Activated naive CD8-positive, alpha-beta T cell treated with anti-CD3 and anti-CD28 coated beads, Interleukin-2, amount 10 ng/mL, durations not matched to agents 7 days and 5 days (primary cell): ENCODE data around the gene CMAS. TPM values are rescaled to one million over a fixed set of nuclear protein-coding genes. Genes with fewer than 3 reads are reported as not detected.
A peak's percentile ranks its signal among the peaks of the same experiment; 100 is the strongest.
"Not testable (repeated sequence)": the region's sequence is repeated elsewhere in the genome, so short reads cannot be mapped to it uniquely, and the experiment has no call there.

Experiments used
- ATAC-seq: fragments of 150-1000 bp; cut with Tn5 transposase; one replicate; pipeline ENCODE4 v1.10.0; 2021; ENCODE audit warnings: low read depth, moderate library complexity
- POLR2A ChIA-PET: fragments of 350-600 bp; sonication (Branson Sonifier 250); formaldehyde crosslinking; loops from one replicate; lab custom pipeline; 2021; ENCODE audit warnings: antibody characterized with exemption; lab: Charles Lee
- DNase-seq: peaks from one replicate; pipeline ENCODE4 v3.0.0; 2021
- H3K27ac Mint-ChIP-seq: one replicate; pipeline ENCODE4 v1.8.0; 2022; ENCODE audit warnings: mild to moderate bottlenecking, mixed read lengths
- H3K27me3 Mint-ChIP-seq: one replicate; pipeline ENCODE4 v1.8.0; 2022; ENCODE audit warnings: mild to moderate bottlenecking, moderate library complexity, mixed read lengths
- H3K36me3 Mint-ChIP-seq: one replicate; pipeline ENCODE4 v1.8.0; 2021; ENCODE audit warnings: mild to moderate bottlenecking, mixed read lengths
- H3K4me1 Mint-ChIP-seq: one replicate; pipeline ENCODE4 v1.8.0; 2021; ENCODE audit warnings: mixed read lengths
- H3K4me3 Mint-ChIP-seq: one replicate; pipeline ENCODE4 v1.8.0; 2022; ENCODE audit warnings: mild to moderate bottlenecking, moderate library complexity, mixed read lengths
- H3K9me3 Mint-ChIP-seq: one replicate; pipeline ENCODE4 v1.8.0; 2021; ENCODE audit warnings: mixed read lengths
- total RNA-seq, 2 experiments: library from RNA; stranded (reverse); gene quantifications; one replicate each; pipeline ENCODE4 v1.2.3, GENCODE V29; 2021

Gene CMAS
- 10 to 100 TPM; 33.9 to 34.4 TPM for total RNA-seq

DNA sequence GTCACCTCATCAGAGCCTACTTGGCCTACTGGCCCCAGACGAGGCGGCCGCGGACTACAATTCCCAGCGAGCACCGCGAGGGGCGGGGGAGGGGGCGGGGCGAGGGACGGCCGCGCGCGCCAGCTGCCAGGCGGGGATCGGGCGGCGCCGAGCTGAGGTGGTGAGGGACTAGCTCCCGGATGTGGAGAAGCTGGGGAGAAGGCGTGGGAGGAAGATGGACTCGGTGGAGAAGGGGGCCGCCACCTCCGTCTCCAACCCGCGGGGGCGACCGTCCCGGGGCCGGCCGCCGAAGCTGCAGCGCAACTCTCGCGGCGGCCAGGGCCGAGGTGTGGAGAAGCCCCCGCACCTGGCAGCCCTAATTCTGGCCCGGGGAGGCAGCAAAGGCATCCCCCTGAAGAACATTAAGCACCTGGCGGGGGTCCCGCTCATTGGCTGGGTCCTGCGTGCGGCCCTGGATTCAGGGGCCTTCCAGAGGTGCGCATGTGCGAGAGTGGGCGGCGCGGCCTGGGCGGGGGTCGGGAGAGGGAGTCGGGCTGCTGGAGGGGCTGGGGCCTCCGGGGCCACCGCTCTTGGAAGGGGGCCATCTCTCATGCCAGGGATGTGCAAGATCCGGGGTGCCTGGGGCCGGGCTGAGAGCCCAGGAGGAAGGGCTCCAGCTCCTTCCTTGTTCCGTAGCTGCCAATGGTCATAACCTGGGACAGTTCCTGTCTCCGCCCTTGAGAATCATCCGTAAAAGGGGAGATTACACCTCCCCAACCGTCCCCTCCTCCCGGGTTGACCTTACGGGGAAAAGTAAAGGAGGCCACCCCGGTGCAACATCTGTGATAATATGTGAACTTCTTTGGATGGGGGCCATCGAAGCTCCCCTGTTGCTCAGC lies at the start of gene CMAS:
CMAS (plus strand) TSS at position 129 of the 878 bp plus-strand sequence; CDS start at position 215, 86 bp downstream.
- Mint-ChIP-seq H3K27me3 (no peaks in the 10 kb centered on the region), H3K4me3 (peak within 1 kb of the TSS; percentile 95), H3K27ac (peak within 1 kb of the TSS; percentile 85), H3K9me3 (no peaks in the 10 kb centered on the region), H3K36me3 (peaks cover 11% of the 10 kb centered on the region), H3K4me1 (peaks cover 25% of the 10 kb centered on the region)
- POLR2A ChIA-PET: interaction anchor here (0.9 kb wide), 1 partner anchor 118 kb away, joined by 4 read pairs; no protein-coding TSS in a partner anchor
- DNase-seq (peak; percentile 77), ATAC-seq (peak; percentile 83)

DNA sequence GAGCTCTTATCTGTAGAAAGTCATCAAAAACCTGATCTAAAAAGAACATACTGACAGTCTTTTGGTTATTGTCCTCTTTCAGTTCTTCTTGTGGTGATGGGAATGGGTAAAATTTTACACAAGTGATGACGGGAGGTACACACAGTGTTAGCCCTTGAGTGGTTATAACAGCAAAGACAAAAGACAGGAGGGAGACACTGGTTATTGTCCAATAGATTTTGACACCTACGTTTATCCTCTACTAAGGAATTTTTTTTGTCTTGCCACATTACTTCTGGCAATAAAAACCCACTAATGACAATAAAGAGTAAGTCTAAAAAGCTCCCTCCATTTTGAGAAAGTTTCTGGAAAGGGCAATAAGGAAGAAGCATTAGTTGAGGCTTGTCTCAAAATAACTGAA lies 47.7 kb upstream of the CMAS start:
- H3K9me3 Mint-ChIP-seq: no peaks in the 10 kb centered on the region
- no peak for ATAC-seq
- H3K4me3 Mint-ChIP-seq: no peak overlapping the region
- no peaks in the 10 kb centered on the region for H3K36me3 Mint-ChIP-seq
- H3K27ac Mint-ChIP-seq: no peak overlapping the region
- H3K4me1 Mint-ChIP-seq: peaks cover under 1% of the 10 kb centered on the region
- no peak for DNase-seq
- peaks cover 10% of the 10 kb centered on the region for H3K27me3 Mint-ChIP-seq
- POLR2A ChIA-PET: no interaction called here

DNA sequence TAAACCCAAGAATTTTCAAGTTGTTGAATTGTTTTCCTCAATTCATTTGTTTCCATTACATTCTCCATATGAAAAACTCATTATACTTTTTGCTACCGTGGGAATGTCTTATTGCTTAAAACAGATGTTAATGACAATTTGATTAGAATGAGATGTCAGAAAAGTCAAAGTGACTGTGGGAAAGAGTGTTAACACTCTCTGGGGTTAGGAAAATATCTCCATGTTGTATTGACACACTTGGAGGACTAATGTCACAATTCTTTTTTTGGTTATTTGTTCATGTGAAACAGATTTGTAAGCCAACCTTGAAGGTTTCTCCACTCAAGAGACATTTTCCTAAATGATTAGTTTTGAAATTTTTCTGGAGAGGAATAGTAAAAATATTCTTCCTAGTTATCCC lies 47.2 kb upstream of the CMAS start:
- no peak for DNase-seq
- POLR2A ChIA-PET: no interaction called here
- Mint-ChIP-seq H3K4me3 (no peak overlapping the region), H3K4me1 (no peaks in the 10 kb centered on the region), H3K27me3 (peaks cover 10% of the 10 kb centered on the region), H3K27ac (no peak overlapping the region), H3K9me3 (no peaks in the 10 kb centered on the region), H3K36me3 (no peaks in the 10 kb centered on the region)
- no peak for ATAC-seq

DNA sequence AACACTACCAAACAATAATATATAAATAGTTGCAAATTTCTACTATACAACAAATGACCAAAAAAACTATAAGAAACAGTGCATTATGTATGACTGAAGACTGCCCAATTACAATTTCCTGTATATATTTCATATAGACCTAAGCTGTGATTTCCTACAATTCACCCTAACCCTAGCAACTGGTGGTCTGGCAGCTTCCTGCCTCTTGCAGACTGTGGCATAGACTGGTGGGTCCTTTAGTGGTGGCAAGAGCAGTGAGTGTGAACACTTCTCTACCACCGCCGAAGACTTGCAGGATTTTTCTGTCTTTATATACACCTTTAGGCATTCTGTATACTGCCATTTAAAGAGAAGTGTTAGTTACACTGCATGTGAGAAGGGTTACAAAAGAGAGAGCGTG lies 43.6 kb upstream of the CMAS start:
- Mint-ChIP-seq H3K9me3 (no peaks in the 10 kb centered on the region), H3K36me3 (no peaks in the 10 kb centered on the region), H3K27ac (no peak overlapping the region), H3K27me3 (peaks cover 2% of the 10 kb centered on the region), H3K4me3 (no peak overlapping the region), H3K4me1 (no peaks in the 10 kb centered on the region)
- POLR2A ChIA-PET: no interaction called here
- DNase-seq: no peak
- ATAC-seq: no peak

DNA sequence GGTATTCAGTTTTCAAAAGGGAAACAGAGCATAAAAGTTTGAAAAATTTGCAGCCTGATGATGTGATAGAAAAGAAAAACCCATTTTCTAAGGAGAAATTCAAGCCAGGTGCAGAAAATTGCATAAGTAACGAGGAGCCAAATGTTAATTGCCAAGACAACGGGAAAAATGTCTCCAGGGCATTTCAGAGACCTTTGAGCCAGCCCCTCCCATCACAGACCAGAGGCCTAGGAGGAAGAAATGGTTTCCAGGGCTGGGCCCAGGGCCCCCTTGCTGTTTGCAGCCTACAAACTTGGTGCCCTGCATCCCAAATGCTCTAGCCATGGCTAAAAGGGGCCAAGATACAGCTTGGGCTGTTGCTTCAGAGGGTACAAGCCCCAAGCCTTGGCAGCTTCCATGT lies 38.2 kb upstream of the CMAS start:
- H3K4me3 Mint-ChIP-seq, ATAC-seq, H3K36me3 Mint-ChIP-seq, H3K27me3 Mint-ChIP-seq, H3K4me1 Mint-ChIP-seq, H3K9me3 Mint-ChIP-seq, H3K27ac Mint-ChIP-seq, DNase-seq, POLR2A ChIA-PET: not testable (repeated sequence)

DNA sequence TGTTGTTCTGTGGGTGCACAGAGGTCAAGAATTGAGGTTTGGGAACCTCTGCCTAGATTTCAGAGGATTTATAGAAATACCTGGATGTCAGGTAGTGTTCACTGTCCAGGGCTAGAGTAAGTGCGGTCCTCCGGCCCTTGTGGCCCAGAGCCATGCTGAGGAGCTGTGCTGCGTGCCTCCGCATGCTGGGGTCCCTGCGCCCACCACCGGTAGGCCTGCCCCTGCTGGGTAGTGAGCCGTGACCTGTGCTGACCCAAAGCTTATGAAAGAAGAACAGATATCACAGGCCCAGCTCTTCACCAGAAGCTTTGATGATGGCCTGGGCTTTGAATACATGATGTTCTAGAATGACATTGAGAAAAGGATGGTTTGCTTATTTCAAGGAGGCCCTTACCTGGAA lies 37.8 kb upstream of the CMAS start:
- ATAC-seq: no peak
- no peaks in the 10 kb centered on the region for H3K36me3 Mint-ChIP-seq
- POLR2A ChIA-PET: no interaction called here

DNA sequence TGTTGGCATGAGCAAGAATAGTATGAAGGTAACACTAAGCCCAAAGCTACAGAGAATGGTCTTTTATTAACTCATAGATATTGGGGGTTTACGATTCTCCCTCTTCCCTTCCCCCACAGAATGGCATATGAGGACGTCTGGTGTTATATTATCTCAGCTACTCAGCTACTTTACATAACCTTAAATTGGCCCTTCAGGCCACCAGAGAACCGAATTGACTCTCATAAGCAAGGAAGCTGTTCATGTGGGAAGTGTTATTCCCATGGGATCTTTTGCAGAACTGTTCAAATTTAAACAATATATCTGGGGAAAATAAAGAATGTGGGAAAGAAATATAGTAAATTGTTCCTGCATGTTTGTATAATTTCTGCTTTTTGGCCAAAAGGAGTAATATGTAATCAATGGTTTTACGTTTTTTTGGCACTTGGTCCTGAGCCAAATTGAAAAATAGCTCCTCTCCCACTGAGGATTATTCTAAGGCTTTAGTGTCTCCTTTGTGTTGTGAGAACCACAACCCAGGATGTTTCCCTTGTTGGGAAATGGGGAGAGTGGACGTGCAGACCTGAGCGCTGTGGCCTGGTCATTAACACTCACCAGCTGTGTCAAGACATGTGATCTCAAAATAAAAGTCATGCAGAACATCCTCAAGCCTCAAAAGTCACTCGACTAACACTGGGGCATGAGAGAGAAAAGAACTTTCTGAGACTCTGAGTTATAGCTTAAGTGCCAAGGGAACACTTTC lies 31.8 kb upstream of the CMAS start:
- H3K4me3 Mint-ChIP-seq: no peak overlapping the region
- peaks cover 4% of the 10 kb centered on the region for H3K27me3 Mint-ChIP-seq
- POLR2A ChIA-PET: no interaction called here
- H3K4me1 Mint-ChIP-seq: no peaks in the 10 kb centered on the region
- H3K27ac Mint-ChIP-seq: no peak overlapping the region
- H3K36me3 Mint-ChIP-seq: no peaks in the 10 kb centered on the region
- ATAC-seq (no peak), DNase-seq (no peak)
- peaks cover 3% of the 10 kb centered on the region for H3K9me3 Mint-ChIP-seq

More for the DNA sequence above, 37.8 kb upstream of the CMAS start:
- H3K4me1 Mint-ChIP-seq: no peaks in the 10 kb centered on the region
- no peak for DNase-seq
- peaks cover 6% of the 10 kb centered on the region for H3K27me3 Mint-ChIP-seq
- peaks cover 6% of the 10 kb centered on the region for H3K9me3 Mint-ChIP-seq
- no peak overlapping the region for H3K4me3 Mint-ChIP-seq
- H3K27ac Mint-ChIP-seq: no peak overlapping the region

DNA sequence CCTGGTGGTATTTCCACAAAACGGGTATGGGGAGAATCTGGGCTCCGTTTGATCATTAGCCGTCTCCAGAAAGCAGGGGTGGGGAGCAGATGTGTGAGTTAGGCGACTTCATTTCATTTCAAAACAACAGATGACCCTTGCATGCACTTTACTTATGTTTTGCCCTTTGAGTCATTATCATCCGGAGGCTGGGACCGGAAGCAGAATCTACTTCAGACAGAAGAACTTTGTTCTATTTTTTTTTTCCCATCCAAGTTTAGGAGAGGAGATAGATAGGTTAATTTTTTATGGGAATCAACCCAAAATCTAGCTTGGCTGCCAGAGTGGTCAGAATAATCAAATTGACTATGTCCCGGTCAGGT lies 31.3 kb upstream of the CMAS start:
- POLR2A ChIA-PET: no interaction called here
- no peak overlapping the region for H3K27ac Mint-ChIP-seq
- no peaks in the 10 kb centered on the region for H3K4me1 Mint-ChIP-seq
- DNase-seq (no peak), ATAC-seq (no peak)
- peaks cover 3% of the 10 kb centered on the region for H3K9me3 Mint-ChIP-seq
- no peaks in the 10 kb centered on the region for H3K36me3 Mint-ChIP-seq
- no peak overlapping the region for H3K4me3 Mint-ChIP-seq
- H3K27me3 Mint-ChIP-seq: peaks cover 4% of the 10 kb centered on the region

DNA sequence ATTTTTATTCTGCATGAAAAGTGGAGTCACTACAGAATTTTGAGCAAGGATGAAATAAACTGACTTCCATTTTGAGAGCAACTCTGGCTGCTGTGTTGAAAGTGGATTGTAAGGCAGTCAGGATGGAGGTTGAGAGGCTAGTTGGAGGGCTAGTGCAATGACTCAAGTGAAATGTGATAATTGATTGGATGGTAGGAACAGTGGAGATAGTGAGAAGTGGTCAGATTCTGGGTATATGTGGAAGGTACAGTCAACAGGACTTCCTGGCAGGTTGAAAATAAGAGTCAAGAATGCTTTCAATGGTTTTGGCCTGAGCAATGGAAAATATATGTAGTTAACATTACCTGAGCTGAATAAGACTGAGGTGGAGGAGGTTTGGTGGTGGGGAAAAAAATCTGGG lies 29.0 kb upstream of the CMAS start:
- H3K4me1 Mint-ChIP-seq: no peaks in the 10 kb centered on the region
- H3K36me3 Mint-ChIP-seq: no peaks in the 10 kb centered on the region
- H3K27ac Mint-ChIP-seq: no peak overlapping the region
- H3K27me3 Mint-ChIP-seq: peaks cover 7% of the 10 kb centered on the region
- DNase-seq (no peak), ATAC-seq (no peak)
- H3K4me3 Mint-ChIP-seq: no peak overlapping the region
- no peaks in the 10 kb centered on the region for H3K9me3 Mint-ChIP-seq
- POLR2A ChIA-PET: no interaction called here

DNA sequence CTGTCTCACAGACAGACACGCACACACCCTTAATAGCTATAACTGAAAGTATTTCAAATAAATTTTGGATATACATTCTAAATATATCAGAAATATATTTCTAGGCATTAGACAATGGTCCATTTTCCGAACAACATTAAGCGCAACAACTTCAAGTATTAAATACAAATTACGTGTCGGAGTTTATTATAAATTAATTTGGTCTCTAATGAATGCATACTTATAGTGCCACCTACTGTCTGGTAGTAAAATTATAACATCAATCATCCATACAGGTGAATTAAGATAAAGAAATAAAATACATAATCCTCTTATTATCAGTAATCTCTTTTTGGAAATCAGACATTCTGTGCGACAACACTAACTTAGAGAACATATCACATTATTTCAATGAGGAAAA lies 27.2 kb upstream of the CMAS start:
- Mint-ChIP-seq H3K27ac (no peak overlapping the region), H3K36me3 (no peaks in the 10 kb centered on the region), H3K4me3 (no peak overlapping the region), H3K27me3 (peaks cover 7% of the 10 kb centered on the region), H3K4me1 (no peaks in the 10 kb centered on the region), H3K9me3 (peaks cover 2% of the 10 kb centered on the region)
- POLR2A ChIA-PET: no interaction called here
- ATAC-seq: no peak
- DNase-seq: no peak

DNA sequence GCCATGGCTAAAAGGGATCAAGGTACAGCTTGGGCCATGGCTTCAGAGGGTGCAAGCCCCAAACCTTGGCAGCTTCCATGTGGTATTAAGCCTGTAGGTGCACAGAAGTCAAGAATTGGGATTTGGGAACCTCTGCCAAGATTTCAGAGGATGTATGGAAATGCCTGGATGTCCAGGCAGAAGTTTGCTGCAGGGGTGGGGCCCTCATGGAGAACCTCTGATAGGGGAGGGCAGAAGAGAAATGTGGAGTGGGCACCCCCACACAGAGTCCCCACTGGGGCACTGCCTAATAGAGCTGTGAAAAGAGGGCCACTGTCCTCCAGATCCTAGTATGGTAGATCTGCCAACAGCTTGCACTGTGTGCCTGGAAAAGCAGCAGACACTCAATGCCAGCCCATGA lies 22.5 kb upstream of the CMAS start:
- H3K36me3 Mint-ChIP-seq, POLR2A ChIA-PET, H3K27me3 Mint-ChIP-seq, DNase-seq, H3K4me3 Mint-ChIP-seq, H3K27ac Mint-ChIP-seq, H3K9me3 Mint-ChIP-seq, ATAC-seq, H3K4me1 Mint-ChIP-seq: not testable (repeated sequence)

DNA sequence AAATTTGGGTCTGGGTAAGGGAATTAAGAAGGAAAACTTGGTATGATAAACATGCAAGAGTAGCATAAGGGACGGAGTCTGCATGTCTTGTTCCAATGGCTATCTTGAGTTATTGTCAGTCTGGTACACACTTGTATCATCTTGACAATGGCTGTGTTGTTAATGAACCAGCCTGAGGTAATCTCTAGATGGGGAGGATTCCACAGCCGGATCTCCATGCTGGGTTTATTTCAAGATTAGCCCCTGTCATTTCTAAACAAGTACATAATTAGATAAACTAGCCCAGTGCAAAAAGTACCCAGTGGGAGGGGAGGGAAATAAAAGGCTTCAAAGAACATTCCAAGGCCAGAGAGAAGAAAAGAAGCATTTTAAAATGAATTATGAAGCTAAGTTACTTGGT lies 16.5 kb upstream of the CMAS start:
- Mint-ChIP-seq H3K27me3 (no peaks in the 10 kb centered on the region), H3K4me3 (no peak overlapping the region), H3K4me1 (no peaks in the 10 kb centered on the region), H3K9me3 (no peaks in the 10 kb centered on the region), H3K27ac (no peak overlapping the region), H3K36me3 (no peaks in the 10 kb centered on the region)
- ATAC-seq (no peak), DNase-seq (no peak)
- POLR2A ChIA-PET: no interaction called here

DNA sequence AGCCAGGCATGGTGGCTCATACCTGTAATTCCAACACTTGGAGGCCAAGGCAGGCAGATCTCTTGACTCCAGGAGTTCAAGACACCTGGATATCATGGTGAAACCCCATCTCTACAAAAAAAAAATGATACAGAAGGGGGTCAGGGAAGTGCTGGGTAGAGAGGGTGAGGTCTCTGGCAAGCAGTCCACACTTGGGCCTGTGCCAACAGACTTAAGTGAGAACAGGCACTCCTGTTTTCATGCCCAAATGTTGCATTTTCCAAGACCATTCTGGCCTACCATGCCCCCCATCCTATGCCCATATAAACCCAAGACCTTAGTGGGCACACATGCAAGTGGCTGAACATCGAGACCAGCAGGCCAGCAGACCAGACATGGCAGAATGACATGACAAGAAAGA lies 16.0 kb upstream of the CMAS start:
- ATAC-seq (no peak), DNase-seq (no peak)
- H3K4me3 Mint-ChIP-seq: no peak overlapping the region
- no peaks in the 10 kb centered on the region for H3K27me3 Mint-ChIP-seq
- POLR2A ChIA-PET: no interaction called here
- no peaks in the 10 kb centered on the region for H3K4me1 Mint-ChIP-seq
- no peaks in the 10 kb centered on the region for H3K36me3 Mint-ChIP-seq
- H3K9me3 Mint-ChIP-seq: no peaks in the 10 kb centered on the region
- no peak overlapping the region for H3K27ac Mint-ChIP-seq

DNA sequence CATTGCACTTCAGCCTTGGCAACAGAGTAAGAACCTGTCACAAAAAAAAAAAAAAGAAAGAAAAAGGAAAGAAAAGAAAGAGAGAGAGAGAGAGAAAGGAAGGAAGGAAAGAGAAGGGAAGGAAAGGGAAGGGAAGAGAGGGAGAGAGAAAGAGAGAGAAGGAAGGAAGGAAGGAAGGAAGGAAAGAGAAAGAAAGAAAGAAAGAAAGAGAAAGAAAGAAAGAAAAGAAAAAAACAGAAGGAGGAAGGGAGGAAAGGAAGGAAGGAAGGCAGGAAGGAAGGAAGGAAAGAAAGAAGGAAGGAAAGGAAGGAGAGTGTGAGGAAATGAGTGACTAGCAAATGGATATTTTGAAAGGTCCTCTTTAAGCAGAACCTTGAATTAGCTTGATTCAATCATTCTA lies 13.3 kb upstream of the CMAS start:
- ATAC-seq: no peak
- H3K36me3 Mint-ChIP-seq: no peaks in the 10 kb centered on the region
- POLR2A ChIA-PET: no interaction called here
- H3K27me3 Mint-ChIP-seq: no peaks in the 10 kb centered on the region
- no peaks in the 10 kb centered on the region for H3K4me1 Mint-ChIP-seq
- no peak overlapping the region for H3K4me3 Mint-ChIP-seq
- no peak for DNase-seq
- H3K9me3 Mint-ChIP-seq: no peaks in the 10 kb centered on the region
- no peak overlapping the region for H3K27ac Mint-ChIP-seq
